NCI-H2107 (cell line): ENCODE measurements around the gene GTF3C6.
A peak's percentile ranks its signal among the peaks of the same experiment; 100 is the strongest.
"Not testable (repeated sequence)": the region's sequence is repeated elsewhere in the genome, so short reads cannot be mapped to it uniquely, and the experiment has no call there.

ENCODE experiments used
- DNase-seq: peaks from one replicate; lab custom pipeline; 2025; lab: John Stamatoyannopoulos, UW

GTF3C6 gene

GRCh38 chr6:110958329-110959192, at the start of gene GTF3C6:
TSS of gene GTF3C6 (plus strand) at chr6:110958706. CDS start at chr6:110958770, 64 bp downstream.
- peak; percentile 91 for DNase-seq

DNA sequence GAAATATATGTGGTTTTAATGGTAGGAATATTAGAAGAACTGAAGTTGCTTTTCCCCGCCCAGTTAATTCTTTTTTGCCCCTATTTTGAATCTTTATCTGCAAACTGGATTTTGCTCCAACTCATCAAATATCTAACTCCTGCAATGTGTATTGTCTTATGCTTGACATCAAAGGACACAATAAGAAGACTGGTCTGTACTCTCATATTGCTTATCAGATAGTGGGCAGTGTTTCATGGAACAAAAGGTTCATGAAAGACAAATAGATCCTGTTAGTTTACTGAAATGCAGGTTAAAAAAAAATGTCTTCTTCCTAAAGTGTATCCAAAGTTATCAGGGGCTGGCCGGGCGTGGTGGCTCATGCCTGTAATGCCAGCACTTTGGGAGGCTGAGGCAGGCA, 27.7 kb upstream of the GTF3C6 start:
- DNase-seq: no peak

DNA sequence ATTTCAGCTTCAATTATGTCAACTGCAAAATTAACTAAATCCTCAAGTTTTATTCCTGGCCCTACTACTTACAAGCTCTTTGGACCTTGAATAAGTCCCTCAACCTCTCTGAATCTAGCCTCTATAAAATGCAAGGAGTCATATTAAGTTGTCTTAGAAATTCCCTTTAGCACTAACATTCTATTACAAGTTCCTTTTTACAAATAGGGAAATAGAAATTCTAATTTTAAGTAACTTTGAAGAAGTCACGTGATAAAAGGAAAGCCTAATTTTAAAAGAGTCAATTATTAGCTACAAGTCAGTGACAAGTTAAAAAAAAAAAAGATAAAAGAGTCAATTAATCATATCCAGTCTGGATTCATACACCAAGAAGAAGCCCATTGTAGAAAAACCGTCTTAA, 24.6 kb upstream of the GTF3C6 start:
- DNase-seq: no peak

GRCh38 chr6:110934381-110934898, 24.1 kb upstream of the GTF3C6 start:
- DNase-seq: no peak

DNA sequence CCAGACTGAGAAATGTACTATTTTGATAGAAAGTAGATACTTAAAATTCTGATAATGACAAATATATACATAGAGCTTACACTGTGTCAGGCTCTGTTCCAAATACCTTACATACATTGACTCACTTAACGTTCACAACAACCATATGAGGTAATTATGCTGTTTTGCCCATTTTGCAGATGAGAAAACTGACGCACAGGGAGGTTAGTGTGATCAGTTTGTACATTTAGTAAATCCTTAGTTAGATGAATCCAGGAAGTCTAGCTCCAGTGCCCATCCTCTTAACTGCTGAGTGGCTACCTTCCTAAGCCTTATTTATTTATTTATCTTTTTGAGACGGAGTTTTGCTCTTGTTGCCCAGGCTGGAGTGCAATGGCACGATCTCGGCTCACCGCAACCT, 23.3 kb upstream of the GTF3C6 start:
- DNase-seq: no peak

GRCh38 chr6:110938171-110938570, 20.3 kb upstream of the GTF3C6 start:
- no peak for DNase-seq

- DNase-seq: no peak
Observed at GRCh38 chr6:110939429-110940200, 18.9 kb upstream of the GTF3C6 start.

GRCh38 chr6:110944681-110945151, 13.8 kb upstream of the GTF3C6 start:
- no peak for DNase-seq

GRCh38 chr6:110946498-110946897, 12.0 kb upstream of the GTF3C6 start:
- no peak for DNase-seq

GRCh38 chr6:110949679-110950285, 8.7 kb upstream of the GTF3C6 start:
- DNase-seq: no peak

- no peak for DNase-seq
Observed at GRCh38 chr6:110950440-110950839, 8.1 kb upstream of the GTF3C6 start.

- no peak for DNase-seq
Observed at GRCh38 chr6:110951008-110951407, 7.5 kb upstream of the GTF3C6 start.

DNA sequence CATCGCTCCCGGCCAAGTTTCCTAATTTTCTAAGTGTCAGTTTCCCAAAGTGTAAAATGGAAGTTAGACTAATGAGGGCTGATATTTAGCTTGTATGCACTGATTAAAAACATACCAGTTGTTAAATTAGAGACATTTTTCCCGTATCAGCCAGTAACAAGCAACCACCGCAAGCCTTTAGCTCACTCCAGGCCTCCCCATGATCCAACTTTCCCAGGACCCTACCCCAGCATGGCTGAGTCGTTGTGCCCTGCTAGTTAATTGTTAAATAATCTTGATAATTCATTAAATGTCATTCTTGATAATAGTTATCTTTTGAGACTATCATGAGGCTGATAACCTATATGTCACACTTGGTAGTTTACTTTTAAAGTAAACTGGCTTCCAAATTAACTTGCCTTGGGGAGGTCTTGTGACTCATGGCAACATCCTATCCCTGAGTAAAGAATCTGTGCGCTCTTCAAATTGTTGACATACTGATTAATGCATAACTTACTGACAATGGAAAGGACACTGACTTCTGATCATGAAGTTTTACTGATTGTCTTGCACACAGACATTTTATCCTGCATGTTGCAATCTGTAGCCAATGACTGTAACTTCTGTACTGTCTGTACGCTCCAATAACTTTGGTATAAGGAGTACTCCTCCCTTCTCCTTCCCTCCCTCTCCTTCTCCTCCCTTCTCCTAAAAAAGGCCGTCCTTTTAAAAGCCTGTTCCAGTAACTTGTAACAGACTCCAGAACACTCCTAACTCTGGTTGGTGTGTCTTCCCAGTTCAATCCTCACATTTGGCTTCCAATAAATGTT, 6.3 kb upstream of the GTF3C6 start:
- DNase-seq: no peak

DNA sequence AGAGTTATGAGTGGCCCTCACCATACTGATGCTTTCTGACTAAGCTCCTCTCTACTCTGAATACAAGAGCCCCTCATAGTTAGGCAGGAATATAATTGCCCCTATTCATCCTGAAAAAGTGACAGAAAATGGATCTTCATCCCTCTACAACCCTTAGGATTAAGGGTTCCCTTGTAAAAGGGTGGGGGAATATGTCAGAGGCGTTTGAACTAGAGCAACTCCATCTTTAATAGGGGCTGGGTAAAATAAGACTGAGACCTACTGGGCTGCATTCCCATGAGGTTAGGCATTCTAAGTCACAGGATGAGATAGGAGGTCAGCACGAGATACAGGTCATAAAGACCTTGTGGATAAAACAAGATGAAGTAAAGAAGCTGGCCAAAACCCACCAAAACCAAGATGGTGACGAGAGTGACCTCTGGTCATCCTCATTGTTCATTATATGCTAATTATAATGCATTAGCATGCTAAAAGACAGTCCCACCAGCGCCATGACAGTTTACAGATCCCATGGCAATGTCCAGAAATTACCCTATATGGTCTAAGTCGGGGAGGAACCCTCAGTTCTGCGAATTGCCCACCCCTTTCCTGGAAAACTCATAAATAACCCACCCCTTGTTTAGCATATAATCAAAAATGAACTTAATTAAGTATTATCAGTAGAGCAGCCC, 4.7 kb upstream of the GTF3C6 start:
- no peak for DNase-seq

DNA sequence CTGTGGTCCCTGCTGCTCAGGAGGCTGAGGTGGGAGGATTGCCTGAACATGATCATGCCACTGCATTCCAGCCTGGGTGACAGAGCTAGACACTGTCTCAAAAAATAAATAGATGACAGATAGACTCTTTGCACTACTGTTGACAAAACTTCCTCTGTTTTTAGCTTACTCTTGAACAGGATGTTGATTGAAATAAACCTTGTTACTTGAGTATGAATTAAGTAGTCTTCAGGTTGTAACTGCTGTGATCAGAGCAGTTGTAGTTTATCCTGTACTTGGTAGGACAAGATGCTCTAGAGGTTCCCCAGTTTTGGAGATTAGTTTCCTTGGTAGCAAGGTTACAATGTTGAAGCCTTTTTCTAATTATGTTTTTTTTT, 1.5 kb downstream of the GTF3C6 start:
- DNase-seq: no peak

- DNase-seq: not testable (repeated sequence)
Observed at GRCh38 chr6:110962636-110963035, 4.1 kb downstream of the GTF3C6 start.

DNA sequence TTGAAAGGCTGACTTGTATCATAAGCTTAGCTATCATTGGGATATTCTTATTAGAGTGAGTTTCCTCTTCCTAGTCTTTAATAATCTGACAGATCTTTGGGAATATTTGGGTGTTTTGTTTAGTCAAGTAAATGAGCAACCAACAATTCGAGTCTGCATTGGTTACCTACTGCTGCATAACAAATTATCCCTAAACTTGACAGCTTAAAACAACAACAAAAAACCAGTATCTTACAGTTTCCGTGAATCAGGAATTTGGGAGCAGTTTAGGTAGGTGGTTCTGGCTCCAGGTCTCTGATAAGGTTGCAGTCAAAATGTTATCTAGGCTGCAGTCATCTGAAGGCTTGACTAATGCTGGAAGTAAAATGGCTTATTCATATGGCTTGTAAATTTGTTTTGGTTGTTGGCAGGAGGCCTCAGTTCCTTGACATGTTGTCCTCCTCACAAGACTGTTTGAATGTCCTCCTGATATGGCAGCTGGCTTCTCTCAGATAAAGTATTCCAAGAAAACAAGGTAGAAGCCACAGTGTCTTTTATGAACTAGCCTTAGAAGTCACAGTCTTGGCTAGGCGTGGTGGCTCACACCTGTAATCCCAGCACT, 7.2 kb downstream of the GTF3C6 start:
- DNase-seq: no peak

GRCh38 chr6:110968661-110969060, 10.2 kb downstream of the GTF3C6 start:
- DNase-seq: not testable (repeated sequence)

GRCh38 chr6:110971468-110971867, 13.0 kb downstream of the GTF3C6 start:
- DNase-seq: no peak

GRCh38 chr6:110976575-110976974, 18.1 kb downstream of the GTF3C6 start:
- no peak for DNase-seq
